Measurements from ENCODE around the gene PAPSS2. TPM values are rescaled to one million over a fixed set of nuclear protein-coding genes. Genes with fewer than 3 reads are reported as not detected.

The PAPSS2 gene
- total RNA-seq, 1 experiment from 2014 or later: 76.3 TPM

DNA sequence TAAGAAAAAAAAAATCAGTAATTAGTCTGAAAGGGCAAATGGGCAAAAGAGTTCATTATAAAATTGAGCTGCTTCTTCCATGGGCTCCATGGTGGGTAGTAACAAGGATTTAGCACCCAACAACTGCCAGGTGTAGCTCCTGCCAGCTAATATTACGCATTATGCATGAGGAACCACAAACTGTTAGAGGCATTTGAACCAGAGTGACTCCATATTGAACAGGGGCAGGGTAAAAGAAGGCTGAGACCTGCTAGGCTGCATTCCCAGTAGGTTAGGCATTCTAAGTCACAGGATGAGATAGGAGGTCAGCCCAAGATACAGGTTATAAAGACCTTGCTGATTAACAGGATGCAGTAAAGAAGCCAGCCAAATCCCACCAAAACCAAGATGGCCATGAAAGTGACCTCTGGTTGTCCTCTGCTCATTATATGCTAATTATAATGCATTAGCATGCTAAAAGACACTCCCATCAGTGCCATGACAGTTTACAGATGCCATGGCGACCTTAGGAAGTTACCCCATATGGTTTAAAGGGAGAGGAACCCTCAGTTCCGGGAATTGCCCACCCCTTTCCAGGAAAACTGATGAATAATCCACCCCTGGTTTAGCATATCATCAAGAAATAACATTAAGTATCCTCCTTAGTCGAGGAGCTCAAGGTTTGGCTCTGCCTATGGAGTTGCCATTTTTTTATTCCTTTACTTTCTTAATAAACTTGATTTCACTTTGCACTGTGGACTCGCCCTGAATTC, 8.7 kb upstream of the PAPSS2 start:
- H3K27ac ChIP-seq: no peak overlapping the region
- H3K4me3 ChIP-seq: no peak overlapping the region
- H3K36me3 ChIP-seq: no peaks in the 10 kb centered on the region
- DNase-seq (ENCODE audit: low read depth in 1 of 2, low spot score in 2 of 2): no peak
- no peaks in the 10 kb centered on the region for H3K9me3 ChIP-seq (replicated peaks)
- H3K27me3 ChIP-seq (replicated peaks): no peaks in the 10 kb centered on the region
- peaks cover under 1% of the 10 kb centered on the region for H3K4me1 ChIP-seq (replicated peaks)

DNA sequence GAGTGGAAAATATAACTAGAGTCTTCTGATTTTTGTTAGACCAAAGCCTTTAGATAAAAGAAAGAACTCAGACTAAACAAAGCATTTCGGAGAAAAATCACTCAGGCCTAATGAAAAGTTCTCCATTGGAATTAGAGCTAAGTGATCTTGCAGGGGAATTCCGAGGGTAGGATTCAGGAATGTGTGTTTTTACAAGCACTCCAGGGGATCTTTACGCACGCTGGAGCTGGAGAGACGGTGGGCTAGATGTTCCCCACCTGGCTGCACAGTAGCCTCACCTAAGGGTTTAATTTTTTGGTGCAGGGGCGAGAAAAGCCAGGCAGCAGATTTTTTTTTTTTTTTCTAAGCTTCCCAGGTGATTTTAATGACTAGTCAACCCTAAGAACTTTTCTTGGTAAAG, 7.9 kb upstream of the PAPSS2 start:
- Histone ChIP-seq H3K27ac (no peak overlapping the region), H3K9me3 (replicated peaks) (no peaks in the 10 kb centered on the region), H3K4me1 (replicated peaks) (peaks cover 8% of the 10 kb centered on the region), H3K36me3 (no peaks in the 10 kb centered on the region), H3K4me3 (no peak overlapping the region), H3K27me3 (replicated peaks) (no peaks in the 10 kb centered on the region)
- DNase-seq (ENCODE audit: low read depth in 1 of 2, low spot score in 2 of 2): no peak

DNA sequence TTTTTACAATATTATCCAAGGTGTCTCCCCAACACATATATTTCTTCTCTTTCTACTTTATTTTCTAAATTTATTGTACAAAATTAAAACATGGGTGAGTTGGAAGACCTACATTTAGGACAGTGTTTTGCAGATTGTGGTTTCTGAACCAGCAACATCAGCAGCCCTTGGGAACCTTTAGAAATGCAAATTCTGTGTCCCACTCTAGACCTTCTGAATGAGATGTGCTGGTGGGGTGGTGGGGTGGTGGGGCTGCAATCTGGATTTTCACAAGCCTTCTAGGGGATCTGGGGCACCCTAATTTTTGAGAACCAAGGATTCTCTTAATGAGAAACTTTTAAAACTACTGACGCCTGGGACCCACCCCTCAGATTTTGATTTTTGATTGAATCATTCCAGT, 7.4 kb upstream of the PAPSS2 start:
- DNase-seq (ENCODE audit: low read depth in 1 of 2, low spot score in 2 of 2): no peak
- Histone ChIP-seq H3K27ac (no peak overlapping the region), H3K27me3 (replicated peaks) (no peaks in the 10 kb centered on the region), H3K4me3 (no peak overlapping the region), H3K9me3 (replicated peaks) (no peaks in the 10 kb centered on the region), H3K36me3 (no peaks in the 10 kb centered on the region), H3K4me1 (replicated peaks) (peaks cover 13% of the 10 kb centered on the region)

DNA sequence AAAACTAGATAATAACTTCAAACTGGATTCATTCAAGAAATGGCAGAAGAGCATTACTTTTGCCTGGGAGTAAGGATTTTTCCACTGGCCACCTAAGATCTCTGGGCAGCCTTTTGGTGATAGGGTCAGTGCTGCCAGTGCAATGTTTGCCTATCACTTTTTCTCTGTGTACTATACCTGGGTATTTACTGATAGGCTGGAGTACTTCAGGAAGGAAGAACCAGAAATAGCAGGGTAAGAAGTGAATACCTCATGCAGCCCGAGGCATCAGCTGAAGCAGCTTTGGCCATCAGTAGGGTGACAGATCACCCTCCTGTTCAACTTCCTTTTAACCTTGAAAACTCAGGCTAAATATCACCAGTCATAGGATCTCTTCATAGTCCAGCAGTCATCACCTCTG, 5.5 kb upstream of the PAPSS2 start:
- Histone ChIP-seq H3K27me3 (replicated peaks) (no peaks in the 10 kb centered on the region), H3K36me3 (no peaks in the 10 kb centered on the region), H3K4me3 (no peak overlapping the region), H3K4me1 (replicated peaks) (peaks cover 32% of the 10 kb centered on the region), H3K9me3 (replicated peaks) (no peaks in the 10 kb centered on the region), H3K27ac (no peak overlapping the region)
- DNase-seq (ENCODE audit: low read depth in 1 of 2, low spot score in 2 of 2): no peak

DNA sequence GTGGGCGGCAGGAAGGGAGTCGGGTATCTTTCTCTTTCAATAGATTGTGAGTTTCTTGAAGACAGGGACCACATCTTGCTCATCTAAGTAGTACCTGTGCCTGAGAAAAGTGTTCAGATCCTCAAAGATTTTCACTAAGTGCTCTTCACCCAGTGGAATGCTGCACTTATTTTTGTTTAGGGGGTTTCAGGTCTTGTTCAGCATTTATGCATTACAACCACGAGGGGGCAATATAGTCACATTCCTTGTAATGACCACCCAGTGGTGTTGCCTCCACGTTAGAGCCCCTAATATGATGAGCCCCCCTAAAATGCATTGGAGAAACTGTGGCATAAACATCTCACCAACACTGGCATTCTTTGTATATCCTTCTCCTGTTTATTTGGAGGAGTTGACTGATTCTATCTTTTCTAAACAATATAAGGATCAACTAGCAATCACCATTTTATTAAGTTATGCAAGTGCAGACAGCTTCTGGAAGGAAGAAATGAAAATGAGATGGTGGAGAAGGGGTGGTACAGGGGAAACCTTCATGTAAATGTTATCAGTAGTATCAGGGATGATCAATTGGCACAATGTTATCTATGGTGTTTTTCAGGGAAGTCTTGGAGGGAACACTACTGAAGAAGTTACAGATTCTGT, 3.1 kb upstream of the PAPSS2 start:
- peak in 1 of 2 experiments; percentile 74 for DNase-seq (ENCODE audit: low read depth in 1 of 2, low spot score in 2 of 2)
- Histone ChIP-seq H3K9me3 (replicated peaks) (no peaks in the 10 kb centered on the region), H3K27me3 (replicated peaks) (no peaks in the 10 kb centered on the region), H3K27ac (peak overlapping the region; percentile 84), H3K4me3 (no peak overlapping the region), H3K36me3 (peaks cover 3% of the 10 kb centered on the region; the same call in 1 of the 2 replicates), H3K4me1 (replicated peaks) (peaks cover 40% of the 10 kb centered on the region)

DNA sequence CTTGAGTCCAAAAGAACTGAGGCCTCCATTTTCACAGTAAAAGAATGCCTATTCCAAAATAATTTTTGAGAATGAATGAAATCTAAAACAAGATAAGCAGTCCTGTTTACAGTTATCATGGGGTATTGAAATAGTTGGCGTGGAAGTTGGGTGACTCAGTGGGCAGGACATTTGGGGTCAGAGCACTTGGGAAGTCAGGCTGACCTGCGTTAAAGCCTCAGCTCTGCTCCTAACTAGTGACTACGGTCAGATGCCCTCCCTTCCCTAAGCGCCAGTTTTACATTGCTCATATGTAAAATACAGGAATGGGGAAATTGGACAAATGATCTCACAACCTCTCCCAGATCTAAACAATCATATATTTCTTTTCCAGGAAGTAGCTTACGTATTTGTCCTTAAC, 2.3 kb upstream of the PAPSS2 start:
- DNase-seq (ENCODE audit: low read depth in 1 of 2, low spot score in 2 of 2): peak in 1 of 2 experiments; percentile 73
- Histone ChIP-seq H3K27ac (peak overlapping the region; percentile 84), H3K27me3 (replicated peaks) (no peaks in the 10 kb centered on the region), H3K9me3 (replicated peaks) (no peaks in the 10 kb centered on the region), H3K4me1 (replicated peaks) (peaks cover 49% of the 10 kb centered on the region), H3K36me3 (peaks cover 3% of the 10 kb centered on the region; the same call in 1 of the 2 replicates), H3K4me3 (no peak overlapping the region)

GRCh38 chr10:87658321-87658795, 1.3 kb upstream of the PAPSS2 start:
- H3K4me1 ChIP-seq (replicated peaks): peaks cover 52% of the 10 kb centered on the region

DNA sequence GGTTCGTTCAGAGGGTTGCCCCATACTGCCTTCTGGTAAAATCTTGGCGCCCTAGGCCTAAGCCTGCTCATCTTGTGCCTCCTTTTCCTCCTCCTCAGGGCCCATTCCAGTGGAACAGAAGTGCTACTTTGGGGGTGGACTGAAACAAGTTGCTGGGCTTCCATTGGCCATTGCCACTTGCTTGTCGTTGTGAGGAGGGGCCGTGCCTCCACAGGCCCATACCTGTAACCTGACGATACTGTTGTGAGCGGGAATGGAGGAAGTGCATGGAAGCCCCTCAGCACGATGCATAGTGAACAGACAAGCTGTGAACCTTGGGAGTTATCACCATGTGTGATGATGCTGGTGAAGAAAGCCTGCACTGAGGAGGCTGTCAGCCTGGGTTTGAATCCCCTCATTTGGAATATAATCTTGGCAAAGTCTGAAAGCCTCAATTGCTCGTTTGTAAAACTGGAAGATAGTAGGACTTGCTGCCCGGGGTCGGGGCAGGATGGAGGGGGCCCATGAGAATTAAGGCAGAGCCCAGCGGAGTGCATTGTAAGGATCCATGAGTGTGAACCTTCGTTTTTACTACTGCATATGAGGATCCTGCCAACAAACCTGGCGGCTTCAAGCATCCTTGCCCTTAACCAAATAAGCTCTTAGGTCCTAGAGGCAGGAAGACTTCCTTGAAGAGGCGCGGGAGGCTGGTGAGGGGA, 671 bp upstream of the PAPSS2 start:
- DNase-seq (ENCODE audit: low read depth in 1 of 2, low spot score in 2 of 2): peak in 1 of 2 experiments; percentile 32
- peaks cover 52% of the 10 kb centered on the region for H3K4me1 ChIP-seq (replicated peaks)
- peak overlapping the region; percentile 86 for H3K27ac ChIP-seq
- peak overlapping the region; percentile 74 for H3K4me3 ChIP-seq
- H3K9me3 ChIP-seq (replicated peaks): no peaks in the 10 kb centered on the region
- no peaks in the 10 kb centered on the region for H3K27me3 ChIP-seq (replicated peaks)
- H3K36me3 ChIP-seq: peaks cover 3% of the 10 kb centered on the region; the same call in 1 of the 2 replicates

More at GRCh38 chr10:87658321-87658795, 1.3 kb upstream of the PAPSS2 start:
- no peak overlapping the region for H3K4me3 ChIP-seq
- H3K9me3 ChIP-seq (replicated peaks): no peaks in the 10 kb centered on the region
- peaks cover 3% of the 10 kb centered on the region; the same call in 1 of the 2 replicates for H3K36me3 ChIP-seq
- no peaks in the 10 kb centered on the region for H3K27me3 ChIP-seq (replicated peaks)
- peak overlapping the region; percentile 84 for H3K27ac ChIP-seq
- peak in 1 of 2 experiments; percentile 45 for DNase-seq (ENCODE audit: low read depth in 1 of 2, low spot score in 2 of 2)

GRCh38 chr10:87660484-87661133, 931 bp downstream of the PAPSS2 start:
- Histone ChIP-seq H3K4me3 (peak overlapping the region; percentile 74), H3K27ac (peak overlapping the region; percentile 86), H3K4me1 (replicated peaks) (peaks cover 52% of the 10 kb centered on the region), H3K27me3 (replicated peaks) (no peaks in the 10 kb centered on the region), H3K36me3 (peaks cover 3% of the 10 kb centered on the region; the same call in 1 of the 2 replicates), H3K9me3 (replicated peaks) (no peaks in the 10 kb centered on the region)
- peak; percentile 54 to 71 for DNase-seq (ENCODE audit: low read depth in 1 of 2, low spot score in 2 of 2)

DNA sequence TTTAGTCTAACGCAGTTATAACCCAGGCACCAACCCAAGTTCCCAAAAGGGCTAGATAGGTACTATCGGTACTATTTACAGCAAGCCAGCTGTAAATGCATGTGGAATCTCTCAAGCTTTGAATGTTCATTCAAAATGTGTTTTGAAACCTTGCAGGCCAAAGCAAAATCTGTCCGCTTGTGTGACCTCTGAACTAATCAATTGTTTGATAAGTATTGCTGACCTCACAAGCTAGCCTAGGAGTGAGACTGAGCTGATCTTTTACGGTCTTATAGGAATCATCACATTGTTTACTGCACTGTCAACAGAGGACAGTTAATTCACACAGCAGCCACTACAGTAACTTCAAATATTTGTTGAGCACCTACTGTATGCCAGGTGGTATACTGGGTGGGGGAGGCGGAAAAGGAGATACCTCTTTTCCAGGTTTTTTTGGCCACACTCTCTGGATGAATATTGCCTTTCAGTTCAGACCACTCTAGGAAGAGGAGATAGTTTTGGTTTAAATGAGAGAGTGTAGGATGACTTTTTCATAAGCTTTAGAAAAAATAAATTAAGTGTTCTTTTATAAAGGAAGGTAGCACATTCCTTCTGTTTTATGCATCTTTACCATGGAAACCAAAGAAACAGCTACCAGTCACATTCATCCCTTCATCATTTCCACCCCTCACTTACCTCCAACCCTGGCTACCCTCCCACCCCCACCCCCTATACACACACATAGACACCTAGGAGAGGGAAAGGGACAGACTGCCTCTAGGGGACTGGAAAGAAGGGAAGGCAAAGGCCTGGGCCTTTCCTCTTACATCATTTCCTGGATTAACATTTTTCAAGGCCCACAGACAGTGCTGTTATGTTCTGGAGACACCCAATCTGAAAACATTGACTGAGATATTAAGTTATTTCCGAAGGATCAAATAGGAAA, 2.4 kb downstream of the PAPSS2 start:
- DNase-seq (ENCODE audit: low read depth in 1 of 2, low spot score in 2 of 2): peak in 1 of 2 experiments; percentile 8
- no peak overlapping the region for H3K4me3 ChIP-seq

DNA sequence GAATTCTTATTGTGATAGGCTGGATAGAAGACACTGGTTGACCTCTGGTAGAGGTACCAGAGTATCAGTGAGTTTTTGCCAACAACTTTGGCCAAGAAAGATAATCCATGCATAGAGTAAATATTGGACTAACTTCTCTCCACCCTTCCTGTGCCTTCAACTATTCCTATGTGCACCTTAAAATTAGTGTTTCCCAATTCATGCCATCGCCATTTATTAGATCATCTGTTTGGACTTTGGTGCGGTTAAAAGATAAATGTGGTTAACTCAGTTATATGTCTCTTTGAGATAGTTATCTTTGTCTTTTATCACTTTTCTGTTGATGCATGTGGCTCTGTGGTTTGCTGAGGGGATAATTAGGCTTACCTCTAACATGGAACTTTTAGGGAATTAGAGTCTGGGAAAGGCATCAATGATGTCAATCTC, 4.6 kb downstream of the PAPSS2 start:
- Histone ChIP-seq H3K4me3 (no peak overlapping the region), H3K9me3 (replicated peaks) (no peaks in the 10 kb centered on the region), H3K4me1 (replicated peaks) (peaks cover 24% of the 10 kb centered on the region), H3K36me3 (peaks cover 17% of the 10 kb centered on the region), H3K27me3 (replicated peaks) (no peaks in the 10 kb centered on the region), H3K27ac (no peak overlapping the region)
- no peak for DNase-seq (ENCODE audit: low read depth in 1 of 2, low spot score in 2 of 2)

More for the DNA sequence above, 2.4 kb downstream of the PAPSS2 start:
- H3K36me3 ChIP-seq: peaks cover 15% of the 10 kb centered on the region
- H3K27me3 ChIP-seq (replicated peaks): no peaks in the 10 kb centered on the region
- H3K27ac ChIP-seq: peak overlapping the region; percentile 26
- no peaks in the 10 kb centered on the region for H3K9me3 ChIP-seq (replicated peaks)
- peaks cover 41% of the 10 kb centered on the region for H3K4me1 ChIP-seq (replicated peaks)

GRCh38 chr10:87667493-87667892, 7.8 kb downstream of the PAPSS2 start:
- DNase-seq (ENCODE audit: low read depth in 1 of 2, low spot score in 2 of 2): no peak
- peaks cover 25% of the 10 kb centered on the region for H3K4me1 ChIP-seq (replicated peaks)
- no peaks in the 10 kb centered on the region for H3K9me3 ChIP-seq (replicated peaks)
- H3K36me3 ChIP-seq: peaks cover 14% of the 10 kb centered on the region
- H3K4me3 ChIP-seq: no peak overlapping the region
- no peak overlapping the region for H3K27ac ChIP-seq
- no peaks in the 10 kb centered on the region for H3K27me3 ChIP-seq (replicated peaks)
